Measurements from ENCODE around the gene DDX10.
"Not testable (repeated sequence)": the region's sequence is repeated elsewhere in the genome, so short reads cannot be mapped to it uniquely, and the experiment has no call there.

The DDX10 gene

DNA sequence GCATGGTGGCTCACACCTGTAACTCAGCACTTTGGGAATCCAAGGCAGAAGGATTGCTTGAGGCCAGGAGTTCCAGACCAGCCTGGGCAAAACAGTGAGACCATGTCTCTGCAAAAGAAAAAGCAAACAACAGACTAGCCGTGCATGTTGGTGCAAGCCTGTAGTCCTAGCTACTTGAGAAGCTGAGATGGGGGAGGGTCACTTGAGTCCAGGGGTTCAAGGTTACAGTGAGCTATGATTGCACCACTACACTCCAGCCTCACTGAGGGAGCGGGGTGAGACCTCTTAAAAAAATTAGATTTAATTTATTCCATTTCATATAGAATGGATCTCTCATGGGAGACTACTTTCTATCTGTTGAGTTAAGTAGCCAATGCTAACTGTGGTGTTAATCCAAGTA, 50.4 kb downstream of the DDX10 start:
- no peak for DNase-seq (ENCODE audit: low spot score)

DNA sequence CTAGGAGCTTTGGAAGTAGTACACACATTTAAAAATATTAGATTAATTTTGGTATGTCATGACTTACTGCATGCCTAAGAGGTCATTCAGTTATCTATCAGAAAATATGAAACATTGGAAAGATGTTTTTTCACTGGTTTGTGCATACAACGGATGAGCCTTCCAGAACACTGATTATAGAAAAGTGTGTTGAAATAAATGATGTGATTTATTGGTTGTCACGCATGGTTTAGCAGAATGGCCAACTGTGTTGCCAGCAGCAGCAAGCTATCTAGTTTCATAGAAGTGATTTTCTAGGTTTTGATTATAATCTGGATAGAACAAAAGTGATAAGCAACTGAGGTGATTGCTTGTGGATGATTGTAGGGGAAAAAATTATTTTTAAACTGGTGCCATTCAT, 53.6 kb downstream of the DDX10 start:
- DNase-seq (ENCODE audit: low spot score): no peak

DNA sequence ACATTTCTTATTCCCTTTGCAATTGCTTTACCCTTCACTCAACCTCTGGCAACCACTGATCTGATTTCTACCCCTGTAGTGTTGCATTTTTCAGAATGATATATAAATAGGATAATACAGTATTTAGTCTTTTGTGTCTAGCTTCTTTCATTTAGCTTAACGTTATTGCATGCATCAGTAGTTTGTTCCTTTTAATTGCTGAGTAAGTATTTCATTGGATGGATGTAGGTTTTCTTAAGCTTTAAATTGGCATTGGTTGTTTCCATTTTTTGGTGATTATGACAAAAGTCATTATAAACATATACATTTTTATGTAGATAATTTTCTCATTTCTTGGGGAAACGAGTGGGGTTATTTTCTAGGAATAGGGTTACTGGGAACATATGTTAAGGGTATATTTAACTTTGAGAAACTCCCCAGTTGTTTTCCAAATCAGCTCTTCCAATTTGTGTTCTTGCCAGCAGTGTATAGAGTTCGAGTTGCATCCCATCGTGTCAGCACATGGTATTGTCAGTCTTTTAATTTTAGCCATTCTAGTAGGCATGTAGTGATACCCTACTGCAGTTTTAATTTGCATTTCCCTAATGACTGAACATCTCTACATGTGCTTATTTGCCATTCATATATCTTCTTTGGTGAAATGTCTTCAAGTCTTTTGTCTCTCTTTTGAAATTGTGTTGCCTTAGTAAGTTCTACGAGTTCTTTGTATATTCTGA, 60.3 kb downstream of the DDX10 start:
- DNase-seq (ENCODE audit: low spot score): no peak

- no peak for DNase-seq (ENCODE audit: low spot score)
Measured at GRCh38 chr11:108726077-108726800, 61.4 kb downstream of the DDX10 start.

DNA sequence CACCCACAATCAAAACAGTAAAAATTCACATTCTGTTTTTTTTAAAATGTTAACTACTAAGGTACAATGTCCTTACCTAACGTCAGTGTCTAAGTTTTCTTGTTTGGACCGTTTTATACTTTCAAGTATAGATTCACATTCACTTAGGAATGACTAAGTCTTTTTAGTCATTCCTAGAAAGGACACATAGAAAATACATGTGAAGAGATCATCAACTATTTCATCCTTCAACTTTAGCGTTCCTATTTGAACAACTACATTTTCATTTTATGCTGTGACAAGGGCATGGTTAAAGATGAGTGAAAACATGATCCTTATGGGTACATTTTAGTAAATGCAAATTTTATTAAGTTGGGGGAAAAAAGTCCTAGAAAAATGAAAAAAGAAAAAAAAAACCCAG, 62.8 kb downstream of the DDX10 start:
- no peak for DNase-seq (ENCODE audit: low spot score)

GRCh38 chr11:108729227-108729871, 64.5 kb downstream of the DDX10 start:
- DNase-seq (ENCODE audit: low spot score): no peak

DNA sequence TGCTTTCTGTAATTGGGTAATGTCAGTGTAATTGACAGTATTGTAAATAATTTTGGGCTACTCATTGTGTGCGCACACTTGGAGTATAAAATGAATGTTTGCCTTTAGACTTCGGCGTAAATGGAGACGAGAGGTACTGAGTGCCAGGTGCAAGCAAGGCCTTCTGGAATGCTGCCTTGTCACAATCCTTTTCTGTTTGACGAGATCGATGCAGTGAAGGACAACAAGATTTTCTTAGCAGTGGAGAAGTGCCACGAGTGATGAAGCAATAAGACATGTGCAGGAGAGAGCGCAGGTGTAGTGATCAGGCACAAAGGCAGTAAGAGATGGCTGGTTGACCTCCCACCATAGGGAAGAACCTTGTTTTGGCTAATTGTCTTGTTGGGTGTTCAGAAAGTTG, 67.5 kb downstream of the DDX10 start:
- DNase-seq (ENCODE audit: low spot score): no peak

GRCh38 chr11:108733479-108734116, 68.7 kb downstream of the DDX10 start:
- DNase-seq (ENCODE audit: low spot score): no peak

DNA sequence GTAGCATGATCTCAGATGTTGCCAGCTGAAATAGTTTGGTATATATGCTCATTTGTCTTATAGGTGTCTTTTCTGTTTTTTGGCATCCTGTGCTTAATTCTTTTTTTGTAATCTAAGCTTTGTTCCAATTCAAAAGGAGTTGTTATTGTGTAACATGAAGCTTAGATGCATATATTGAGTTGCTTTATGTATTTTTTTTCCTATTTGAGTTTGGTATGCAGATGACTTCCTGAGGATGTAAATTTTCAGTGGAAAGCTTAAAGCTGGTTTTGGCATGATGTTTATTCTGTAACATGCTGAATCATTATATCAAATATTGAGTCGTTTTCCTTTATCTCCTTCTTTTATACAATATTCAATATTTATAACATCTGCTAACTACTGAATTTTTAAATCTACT, 69.4 kb downstream of the DDX10 start:
- no peak for DNase-seq (ENCODE audit: low spot score)

DNA sequence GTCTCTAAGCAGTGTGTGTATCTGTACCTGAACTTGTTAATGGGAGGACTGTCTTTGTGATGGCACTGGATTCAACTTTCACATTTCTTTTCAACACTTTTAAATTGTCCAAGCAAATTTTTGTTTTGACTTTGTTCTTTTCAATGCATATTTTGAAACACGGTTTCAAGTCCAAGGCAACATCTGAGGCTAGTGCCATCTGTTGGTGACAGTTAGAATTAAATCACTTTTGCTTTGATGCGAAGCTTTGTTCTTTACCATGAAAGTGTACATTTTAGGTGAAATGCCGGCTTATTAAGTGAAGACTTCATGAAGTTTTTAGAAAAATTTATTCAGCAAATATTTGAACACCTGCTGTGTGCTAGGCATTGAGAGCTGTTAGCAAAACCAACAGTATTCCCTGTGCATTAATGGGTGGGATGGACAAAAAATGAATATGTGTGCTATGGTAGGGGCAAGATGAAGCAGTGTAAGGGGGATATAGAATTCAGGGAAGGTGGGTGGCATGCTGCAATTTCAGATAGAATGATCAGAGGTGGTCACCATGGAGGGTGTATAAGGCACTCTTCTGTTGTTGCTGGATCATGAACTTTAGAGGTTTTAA, 70.2 kb downstream of the DDX10 start:
- peak; percentile 12 for DNase-seq (ENCODE audit: low spot score)

DNA sequence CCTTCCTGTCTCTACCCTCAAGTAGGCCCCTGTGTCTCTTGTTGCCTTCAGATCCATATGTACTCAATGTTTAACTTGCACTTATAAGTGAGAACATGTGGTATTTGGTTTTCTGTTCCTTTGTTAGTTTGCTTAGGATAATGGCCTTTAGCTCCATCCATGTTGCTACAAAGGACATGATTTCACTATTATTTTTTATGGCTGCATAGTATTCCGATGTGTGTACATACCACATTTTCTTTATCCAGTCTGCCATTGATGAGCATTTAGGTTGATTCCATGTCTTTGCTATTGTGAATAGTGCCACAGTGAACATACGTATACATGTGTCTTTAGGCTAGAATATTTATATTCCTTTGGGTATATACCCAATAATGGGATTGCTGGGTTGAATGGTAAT, 75.3 kb downstream of the DDX10 start:
- DNase-seq (ENCODE audit: low spot score): not testable (repeated sequence)

GRCh38 chr11:108743851-108744250, 79.0 kb downstream of the DDX10 start:
- no peak for DNase-seq (ENCODE audit: low spot score)

DNA sequence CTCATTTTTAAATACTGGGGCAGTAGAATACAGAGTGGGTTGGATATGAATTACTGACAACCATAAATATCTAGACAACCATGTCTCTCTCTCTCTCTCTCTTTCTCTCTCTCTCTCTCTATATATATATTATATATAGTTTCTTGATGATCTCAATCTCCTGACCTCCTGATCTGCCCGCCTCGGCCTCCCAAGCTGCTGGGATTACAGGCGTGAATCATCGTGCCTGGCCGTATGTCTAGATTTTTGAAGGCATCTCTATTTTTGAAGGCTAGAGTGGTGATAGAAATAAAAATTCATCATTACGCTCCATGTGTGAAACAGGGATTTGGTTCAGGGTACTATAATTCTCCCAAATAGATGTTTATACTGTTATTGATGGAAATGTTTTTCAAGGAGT, 84.1 kb downstream of the DDX10 start:
- no peak for DNase-seq (ENCODE audit: low spot score)

DNA sequence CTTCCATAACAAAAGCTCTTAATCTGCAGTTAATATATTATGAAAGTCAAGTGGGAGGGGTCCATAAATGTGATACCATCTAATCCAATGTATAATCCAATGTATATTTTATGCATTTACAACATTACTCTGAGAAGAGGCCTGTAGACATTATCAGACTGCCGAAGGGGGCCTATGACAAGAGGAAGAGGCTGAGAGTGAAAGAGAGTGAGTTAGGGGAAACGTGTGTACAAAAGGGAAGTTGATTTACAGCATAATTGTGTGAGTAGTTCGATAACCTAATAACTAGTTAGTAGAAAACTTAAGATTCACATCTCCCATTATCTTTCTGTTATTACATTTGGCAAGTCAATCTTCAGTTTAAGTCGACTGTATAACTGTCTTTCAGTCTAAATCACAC, 86.6 kb downstream of the DDX10 start:
- DNase-seq (ENCODE audit: low spot score): no peak

DNA sequence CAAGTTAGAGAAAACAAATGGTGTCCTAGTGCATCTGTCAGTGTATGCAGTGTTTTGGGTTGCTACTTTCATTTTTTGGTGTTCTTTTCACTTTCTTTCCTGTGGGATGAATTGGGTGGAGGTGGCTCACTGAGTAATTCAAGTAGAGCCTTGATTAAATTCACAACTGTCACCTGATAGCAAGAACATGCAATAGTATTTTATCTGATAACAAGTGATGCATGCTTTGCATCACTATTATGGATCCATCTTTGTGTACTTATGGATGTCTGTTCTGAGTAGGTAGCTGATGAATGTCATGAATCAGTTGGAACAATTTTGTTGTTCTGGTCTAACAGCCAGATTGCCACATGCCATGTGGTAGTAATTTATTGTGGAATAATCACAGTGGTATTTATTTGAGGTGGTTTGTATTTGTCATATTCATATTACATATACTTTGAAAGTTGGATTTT, 87.5 kb downstream of the DDX10 start:
- no peak for DNase-seq (ENCODE audit: low spot score)

DNA sequence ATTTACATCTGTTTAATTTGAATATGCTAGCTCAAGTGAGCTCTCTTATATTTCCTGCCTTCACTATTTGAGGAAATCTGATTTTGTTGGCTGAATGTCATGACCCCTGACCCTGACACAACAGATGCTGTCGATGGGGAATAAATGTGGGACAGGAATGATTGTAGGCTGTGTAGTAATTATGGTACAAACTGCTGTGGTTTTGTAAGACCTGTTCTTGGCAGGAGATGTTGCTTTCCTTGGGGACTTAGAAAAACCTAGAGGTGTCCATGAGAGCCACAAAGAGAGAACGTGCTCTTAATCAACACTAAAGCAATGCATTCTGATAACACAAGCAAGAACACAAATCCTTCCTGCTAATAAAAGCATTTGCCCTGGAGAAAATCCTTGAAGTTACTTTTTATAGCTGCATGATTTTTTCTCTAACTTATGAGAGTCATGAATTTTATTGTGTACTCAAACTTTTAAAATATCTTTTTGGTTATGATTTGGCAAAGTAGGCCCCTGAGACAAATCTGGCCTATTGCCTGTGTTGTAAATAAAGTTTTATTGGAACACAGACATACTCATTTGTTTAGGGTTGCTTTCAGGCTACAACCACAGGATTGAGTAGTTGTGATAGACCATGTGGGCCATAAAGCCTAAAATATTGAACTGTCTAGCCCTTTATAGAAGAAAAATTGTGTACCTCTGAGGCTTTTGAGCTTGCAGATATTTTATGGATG, 90.2 kb downstream of the DDX10 start:
- no peak for DNase-seq (ENCODE audit: low spot score)

DNA sequence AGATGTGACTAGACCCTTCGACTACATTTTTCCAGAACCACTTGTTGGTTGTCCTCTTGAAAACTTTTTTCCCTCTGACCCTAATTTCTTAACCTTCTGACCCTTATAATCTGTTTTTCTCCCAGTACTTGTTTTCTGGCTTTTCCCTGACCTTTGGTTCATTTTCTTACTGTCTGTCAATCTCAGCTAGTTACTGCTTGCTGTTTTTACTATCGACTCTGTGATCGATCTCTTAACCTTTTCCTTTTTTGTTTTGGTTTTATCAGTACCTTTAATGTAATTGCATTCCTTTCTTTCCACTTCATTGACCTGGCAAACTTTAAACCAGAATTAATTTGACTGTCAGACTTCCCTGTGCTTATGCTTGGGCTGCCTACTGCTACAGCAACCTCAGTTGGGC, 92.8 kb downstream of the DDX10 start:
- no peak for DNase-seq (ENCODE audit: low spot score)

DNA sequence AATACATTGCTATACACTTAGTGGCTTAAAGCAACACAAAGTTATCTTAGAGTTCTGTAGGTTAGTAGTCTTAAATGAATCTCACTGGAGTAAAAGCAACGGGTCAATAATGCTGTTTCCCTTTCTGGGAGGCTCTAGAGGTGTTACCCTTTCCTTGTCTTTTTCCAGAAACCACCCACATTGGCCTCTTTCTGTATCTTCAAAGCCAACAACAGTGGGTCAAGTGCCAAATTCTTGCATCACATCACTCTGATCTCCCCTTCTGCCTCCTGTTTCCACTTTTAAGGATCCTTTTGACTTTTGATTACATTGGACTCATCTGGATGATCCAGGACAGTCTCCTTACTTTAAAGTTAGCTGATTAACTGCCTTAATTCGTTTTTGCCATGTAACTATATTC, 93.6 kb downstream of the DDX10 start:
- no peak for DNase-seq (ENCODE audit: low spot score)

DNA sequence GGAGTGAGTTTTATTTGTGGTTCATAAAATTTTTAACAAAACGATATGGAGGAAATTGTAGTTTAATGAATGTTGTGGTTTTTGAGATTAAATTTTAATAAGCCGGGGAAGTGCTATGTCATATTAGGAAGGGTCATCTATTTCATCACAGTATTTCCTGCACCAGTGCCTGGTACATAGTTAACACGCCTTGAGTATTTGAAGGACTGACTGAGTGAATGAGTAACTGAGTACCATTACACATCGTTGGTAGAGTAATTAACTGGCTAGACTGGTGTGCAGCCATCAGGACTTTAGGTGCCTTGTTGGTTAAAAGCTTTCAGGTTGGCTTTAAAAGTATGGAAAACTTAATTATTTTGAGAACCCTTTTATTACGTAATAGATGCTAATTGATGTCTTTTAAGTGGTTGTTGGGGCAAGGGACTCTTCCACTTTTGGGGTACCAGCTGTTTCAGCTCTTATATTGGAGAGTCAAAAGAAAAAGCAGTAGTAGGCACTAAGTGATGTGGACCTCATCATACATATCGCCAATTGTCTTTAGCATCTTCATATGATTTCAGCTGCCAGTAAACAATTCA, 101.8 kb downstream of the DDX10 start:
- DNase-seq (ENCODE audit: low spot score): no peak

DNA sequence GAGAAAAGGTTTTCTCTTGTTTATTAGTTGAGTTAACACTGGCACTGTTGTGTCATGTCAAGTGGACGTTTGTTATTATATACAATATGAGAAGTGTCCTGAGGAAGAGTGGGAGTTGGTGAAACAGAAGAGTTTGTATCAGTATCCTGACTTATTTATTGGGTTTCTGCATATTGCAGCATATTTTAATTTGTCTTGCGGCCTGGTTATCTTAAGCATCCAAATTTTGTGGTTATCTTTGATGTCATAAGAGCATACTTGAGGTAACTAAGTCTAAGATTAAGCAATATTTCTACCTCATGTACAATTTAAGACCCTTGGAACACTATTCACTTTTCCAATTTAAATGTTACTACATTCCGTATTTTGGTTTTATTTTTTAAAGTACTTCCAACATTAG, 103.5 kb downstream of the DDX10 start:
- no peak for DNase-seq (ENCODE audit: low spot score)

DNA sequence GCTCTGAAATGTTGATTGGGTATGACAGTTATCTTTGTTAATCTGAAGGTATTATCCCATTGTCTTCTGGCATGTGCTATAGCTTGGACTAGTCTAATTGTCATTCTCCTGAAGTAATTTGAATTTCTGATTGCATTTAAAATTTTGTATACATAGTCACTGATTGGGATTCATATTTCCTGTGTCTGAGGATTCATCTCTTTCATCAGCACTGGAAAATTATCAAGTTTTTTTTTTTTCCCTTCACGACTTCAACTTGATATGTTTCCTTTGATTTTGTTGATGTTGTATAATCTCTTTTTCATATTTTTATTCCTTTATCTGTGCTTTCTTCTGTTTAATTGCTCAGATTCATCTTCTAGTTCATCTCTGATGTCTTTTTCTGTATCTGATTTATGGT, 104.1 kb downstream of the DDX10 start:
- DNase-seq (ENCODE audit: low spot score): no peak

All from germinal center (tissue), 1 donor.